Right lobe of liver (tissue), 4 donors: ENCODE results near the gene FOXR1.

Source experiments
- CTCF ChIP-seq, 4 donors: fragments of 200-600 bp in 3 of 4; fragments of 450-650 bp in 1 of 4; IDR thresholded peaks; one replicate each; pipeline versions ENCODE4 v1.5.1 to v1.8.0; 2016 to 2022; ENCODE audit warnings: antibody characterized with exemption in 4 of 4, mild to moderate bottlenecking in 2 of 4
- POLR2A ChIP-seq: fragments of 450-650 bp; IDR thresholded peaks from one replicate; pipeline ENCODE4 v1.6.1; 2017; ENCODE audit warnings: antibody characterized with exemption, mild to moderate bottlenecking
- donor health status: DM: no; HTN: no; CAD: no.
- donor health status: DM: no; HTN: no; CAD: no.
- donor health status: DM: no; HTN: yes; CAD: no.

GRCh38 chr11:118921929-118922744, 49.4 kb upstream of the FOXR1 start:
- no peak for TF ChIP-seq CTCF (IDR thresholded peaks at IDR 0.05)
- peak; percentile 76 for TF ChIP-seq POLR2A
